Measurements from ENCODE around the gene PBXIP1.

- TF ChIP-seq CTCF (IDR thresholded peaks at IDR 0.05): no peak
- no peak for TF ChIP-seq POLR2AphosphoS5 (IDR thresholded peaks at IDR 0.05)
These were observed 43.1 kb downstream of the PBXIP1 start for GRCh38 chr1:154912755-154913154.
